PFSK-1 (cell line): ENCODE data around the gene MLXIPL.

ENCODE experiments used
- FOXP2 ChIP-seq: optimal IDR thresholded peaks from 2 replicates; pipeline ENCODE3; 2011; ENCODE audit warnings: borderline replicate concordance, control low read depth, inconsistent platforms; ENCODE audit not compliant: insufficient read depth; ENCODE audit errors: extremely low read length, extremely low read depth
- POLR2AphosphoS5 ChIP-seq: IDR thresholded peaks from 2 replicates; pipeline ENCODE4 v1.6.1; 2012; ENCODE audit warnings: low read depth, mild to moderate bottlenecking, control low read depth, low read length, moderate library complexity
- REST ChIP-seq, 2 experiments: IDR thresholded peaks; 2 replicates each; pipeline versions ENCODE4 v1.6.1 to v1.8.0; 2011 to 2012; ENCODE audit warnings: low read depth in 2 of 2, low read length in 2 of 2, control low read depth in 1 of 2, inconsistent platforms in 1 of 2, mild to moderate bottlenecking in 1 of 2, moderate library complexity in 1 of 2; ENCODE audit not compliant: insufficient read depth in 1 of 2
- SIN3A ChIP-seq: IDR thresholded peaks from 2 replicates; pipeline ENCODE4 v1.6.1; 2012; ENCODE audit warnings: mild to moderate bottlenecking, low read length, moderate library complexity, borderline replicate concordance; ENCODE audit not compliant: insufficient read depth
- TAF1 ChIP-seq: IDR thresholded peaks from 2 replicates; pipeline ENCODE4 v1.6.1; 2012; ENCODE audit warnings: low read length, control low read depth, borderline replicate concordance; ENCODE audit not compliant: insufficient read depth

GRCh38 chr7:73645643-73646174 is 21.4 kb upstream of the MLXIPL start:
- no peak for TF ChIP-seq FOXP2
- TF ChIP-seq TAF1: no peak
- TF ChIP-seq REST (IDR thresholded peaks at IDR 0.05; ENCODE audit: insufficient read depth in 1 of 2, low read depth in 2 of 2, low read length in 2 of 2): no peak
- TF ChIP-seq POLR2AphosphoS5: no peak
- no peak for TF ChIP-seq SIN3A
